Astrocyte (in vitro differentiated cells and primary cell): ENCODE data around the gene MRPL19. TPM values are rescaled to one million over a fixed set of nuclear protein-coding genes. Genes with fewer than 3 reads are reported as not detected.

Experiments used
- DNase-seq: peaks from one replicate; pipeline ENCODE4 v3.0.0-alpha.2; 2010; ENCODE audit warnings: low read depth
- FAIRE-seq: peaks from 2 replicates; lab custom pipeline; 2011; peaks lifted over from hg19 to GRCh38; lab: Jason Lieb, UNC
- H2AFZ ChIP-seq: 2 replicates; pipeline ENCODE4 v1.6.0; 2012; ENCODE audit warnings: low read depth, low read length, inconsistent platforms
- H3K27ac ChIP-seq: 2 replicates; pipeline ENCODE4 v1.5.1; 2011; ENCODE audit warnings: low read depth, low read length, inconsistent platforms
- H3K27me3 ChIP-seq: 2 replicates; pipeline ENCODE4 v1.6.0; 2011; ENCODE audit warnings: low read length, inconsistent platforms; ENCODE audit not compliant: insufficient read depth
- H3K36me3 ChIP-seq: 2 replicates; pipeline ENCODE4 v1.5.1; 2011; ENCODE audit warnings: low read length, inconsistent platforms; ENCODE audit not compliant: insufficient read depth
- H3K4me1 ChIP-seq: 2 replicates; pipeline ENCODE4 v1.5.1; 2011; ENCODE audit warnings: low read length, inconsistent platforms; ENCODE audit not compliant: insufficient read depth
- H3K4me2 ChIP-seq: 2 replicates; pipeline ENCODE4 v1.6.0; 2012; ENCODE audit warnings: low read length, inconsistent platforms
- H3K4me3 ChIP-seq: 2 replicates; pipeline ENCODE4 v1.5.1; 2011; ENCODE audit warnings: low read depth, mild to moderate bottlenecking, low read length, inconsistent platforms; ENCODE audit not compliant: insufficient read depth
- H3K79me2 ChIP-seq: 2 replicates; pipeline ENCODE4 v1.6.0; 2012; ENCODE audit warnings: mild to moderate bottlenecking, low read length, inconsistent platforms; ENCODE audit not compliant: insufficient read depth
- H3K9ac ChIP-seq: 2 replicates; pipeline ENCODE4 v1.6.0; 2012; ENCODE audit warnings: mild to moderate bottlenecking, low read length, inconsistent platforms
- H3K9me3 ChIP-seq: 2 replicates; pipeline ENCODE4 v1.5.1; 2012; ENCODE audit warnings: low read depth, mild to moderate bottlenecking, low read length, inconsistent platforms; ENCODE audit not compliant: insufficient read depth
- H4K20me1 ChIP-seq: 2 replicates; pipeline ENCODE4 v1.6.0; 2012; ENCODE audit warnings: low read length, inconsistent platforms; ENCODE audit not compliant: insufficient read depth
- H3K27ac Mint-ChIP-seq: one replicate; pipeline ENCODE4 v1.8.0; 2021; ENCODE audit warnings: mild to moderate bottlenecking, mixed read lengths; ENCODE audit not compliant: unreplicated experiment
- H3K27me3 Mint-ChIP-seq: one replicate; pipeline ENCODE4 v1.8.0; 2021; ENCODE audit warnings: low read depth, mixed read lengths; ENCODE audit not compliant: unreplicated experiment
- H3K36me3 Mint-ChIP-seq: one replicate; pipeline ENCODE4 v1.8.0; 2021; ENCODE audit warnings: low read depth, mixed read lengths; ENCODE audit not compliant: unreplicated experiment
- H3K4me1 Mint-ChIP-seq: one replicate; pipeline ENCODE4 v1.8.0; 2021; ENCODE audit warnings: low read depth, mixed read lengths; ENCODE audit not compliant: unreplicated experiment
- H3K4me3 Mint-ChIP-seq: one replicate; pipeline ENCODE4 v1.8.0; 2021; ENCODE audit warnings: mild to moderate bottlenecking, moderate library complexity, mixed read lengths; ENCODE audit not compliant: unreplicated experiment
- H3K9me3 Mint-ChIP-seq: one replicate; pipeline ENCODE4 v1.8.0; 2021; ENCODE audit warnings: mild to moderate bottlenecking, mixed read lengths; ENCODE audit not compliant: unreplicated experiment
- EZH2 ChIP-seq: IDR thresholded peaks from 2 replicates; pipeline ENCODE4 v1.6.1; 2012; ENCODE audit warnings: mild to moderate bottlenecking, low read length, inconsistent platforms; ENCODE audit not compliant: insufficient read depth
- total RNA-seq: library from RNA; stranded (reverse); gene quantifications from 2 replicates; pipeline ENCODE4 v1.2.1, GENCODE V29; 2021
- TF ChIP-seq, protein P1 (sequence below): IDR thresholded peaks from 2 replicates; pipeline ENCODE4 v1.5.1; 2011; ENCODE audit warnings: low read depth, mild to moderate bottlenecking, inconsistent platforms, low read length, moderate library complexity; ENCODE audit not compliant: insufficient read depth

MRPL19 gene
- total RNA-seq, 1 donor from 2014 or later = 58.8 TPM

DNA sequence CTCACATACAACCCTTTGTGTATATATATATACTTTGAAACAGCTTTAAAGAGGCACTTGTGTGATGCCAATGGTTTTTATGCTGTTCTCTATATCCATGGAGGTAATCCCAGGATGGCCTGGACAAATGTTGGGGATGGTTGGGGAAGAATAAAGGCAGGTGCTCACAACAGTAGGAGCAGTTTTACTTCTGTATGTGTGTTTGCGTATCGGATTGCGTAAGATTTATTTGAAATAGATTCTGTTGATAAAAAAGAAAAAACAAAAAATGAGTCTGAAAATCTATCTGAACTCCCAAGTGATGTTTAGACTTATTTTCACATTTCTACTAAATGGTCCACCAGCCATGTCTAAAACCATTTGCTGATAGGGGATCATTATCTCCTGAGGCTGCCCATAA, 29.3 kb downstream of the MRPL19 start:
- H3K9ac ChIP-seq = no peak overlapping the region
- no peak overlapping the region for H3K4me2 ChIP-seq
- FAIRE-seq (no peak), DNase-seq (no peak)
- Mint-ChIP-seq H3K27me3 (no peaks in the 10 kb centered on the region), H3K9me3 (no peaks in the 10 kb centered on the region), H3K4me3 (no peak overlapping the region), H3K27ac (no peak overlapping the region), H3K36me3 (peaks cover 2% of the 10 kb centered on the region), H3K4me1 (no peaks in the 10 kb centered on the region)
- H4K20me1 ChIP-seq = no peaks in the 10 kb centered on the region
- H3K27ac ChIP-seq = no peak overlapping the region
- H3K36me3 ChIP-seq = peaks cover 4% of the 10 kb centered on the region
- TF ChIP-seq, protein P1, sequence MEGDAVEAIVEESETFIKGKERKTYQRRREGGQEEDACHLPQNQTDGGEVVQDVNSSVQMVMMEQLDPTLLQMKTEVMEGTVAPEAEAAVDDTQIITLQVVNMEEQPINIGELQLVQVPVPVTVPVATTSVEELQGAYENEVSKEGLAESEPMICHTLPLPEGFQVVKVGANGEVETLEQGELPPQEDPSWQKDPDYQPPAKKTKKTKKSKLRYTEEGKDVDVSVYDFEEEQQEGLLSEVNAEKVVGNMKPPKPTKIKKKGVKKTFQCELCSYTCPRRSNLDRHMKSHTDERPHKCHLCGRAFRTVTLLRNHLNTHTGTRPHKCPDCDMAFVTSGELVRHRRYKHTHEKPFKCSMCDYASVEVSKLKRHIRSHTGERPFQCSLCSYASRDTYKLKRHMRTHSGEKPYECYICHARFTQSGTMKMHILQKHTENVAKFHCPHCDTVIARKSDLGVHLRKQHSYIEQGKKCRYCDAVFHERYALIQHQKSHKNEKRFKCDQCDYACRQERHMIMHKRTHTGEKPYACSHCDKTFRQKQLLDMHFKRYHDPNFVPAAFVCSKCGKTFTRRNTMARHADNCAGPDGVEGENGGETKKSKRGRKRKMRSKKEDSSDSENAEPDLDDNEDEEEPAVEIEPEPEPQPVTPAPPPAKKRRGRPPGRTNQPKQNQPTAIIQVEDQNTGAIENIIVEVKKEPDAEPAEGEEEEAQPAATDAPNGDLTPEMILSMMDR = no peak
- TF ChIP-seq EZH2 = no peak
- no peaks in the 10 kb centered on the region for H3K9me3 ChIP-seq
- H3K4me3 ChIP-seq = no peak overlapping the region
- no peaks in the 10 kb centered on the region for H3K27me3 ChIP-seq
- H3K4me1 ChIP-seq = no peaks in the 10 kb centered on the region
- H3K79me2 ChIP-seq = no peaks in the 10 kb centered on the region
- H2AFZ ChIP-seq = no peak overlapping the region

DNA sequence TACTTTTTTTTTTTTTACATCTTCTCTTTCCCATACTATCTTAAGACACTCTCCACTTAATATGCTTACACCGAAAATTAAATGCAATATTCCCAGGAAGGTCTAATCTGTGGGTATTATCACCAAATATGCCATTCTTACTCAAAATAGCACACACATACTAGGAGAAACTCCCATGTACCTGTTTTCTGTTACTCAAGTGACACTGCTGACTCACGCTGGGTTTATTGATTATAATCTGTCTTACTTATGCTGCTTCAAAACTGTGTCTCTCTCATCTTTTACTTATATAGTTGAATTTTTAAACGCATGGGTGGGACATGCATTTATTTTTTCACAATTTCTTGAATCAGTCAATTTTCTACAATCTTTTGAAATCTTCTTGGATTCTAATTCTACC, 29.9 kb downstream of the MRPL19 start:
- Mint-ChIP-seq H3K36me3 (peaks cover 3% of the 10 kb centered on the region), H3K4me1 (no peaks in the 10 kb centered on the region), H3K4me3 (no peak overlapping the region), H3K9me3 (no peaks in the 10 kb centered on the region), H3K27ac (no peak overlapping the region), H3K27me3 (no peaks in the 10 kb centered on the region)
- Histone ChIP-seq H3K36me3 (peaks cover 4% of the 10 kb centered on the region), H3K4me2 (no peak overlapping the region), H2AFZ (no peak overlapping the region), H3K4me1 (no peaks in the 10 kb centered on the region), H3K9me3 (no peaks in the 10 kb centered on the region), H3K4me3 (no peak overlapping the region), H3K27me3 (no peaks in the 10 kb centered on the region), H3K79me2 (no peaks in the 10 kb centered on the region), H4K20me1 (no peaks in the 10 kb centered on the region), H3K27ac (no peak overlapping the region), H3K9ac (no peak overlapping the region)
- DNase-seq = no peak
- TF ChIP-seq, protein P1 = no peak
- no peak for TF ChIP-seq EZH2
- no peak for FAIRE-seq

DNA sequence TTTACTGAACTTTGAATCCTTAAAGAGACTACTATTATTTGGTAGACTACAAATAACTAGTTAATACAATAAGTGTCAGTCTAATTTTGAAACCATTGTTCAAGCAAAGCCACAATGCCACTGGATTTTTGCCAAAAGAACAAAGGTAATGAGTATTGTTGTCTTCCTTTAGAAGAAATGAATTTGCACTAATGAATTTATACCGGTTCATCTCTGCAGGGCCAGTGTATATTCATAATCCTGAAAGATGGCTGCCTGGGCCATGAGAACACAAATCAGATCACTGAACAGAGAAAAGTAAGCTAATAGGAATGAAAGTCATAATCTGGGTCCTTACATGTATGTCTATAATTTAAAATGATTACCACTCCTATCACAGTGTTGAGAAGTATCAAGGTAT, 33.0 kb downstream of the MRPL19 start:
- H3K27ac Mint-ChIP-seq = no peak overlapping the region
- DNase-seq (no peak), FAIRE-seq (no peak)
- no peaks in the 10 kb centered on the region for H3K4me1 Mint-ChIP-seq
- Histone ChIP-seq H3K4me2 (no peak overlapping the region), H3K27me3 (no peaks in the 10 kb centered on the region), H3K9ac (no peak overlapping the region), H3K27ac (no peak overlapping the region), H3K4me3 (no peak overlapping the region), H3K9me3 (no peaks in the 10 kb centered on the region), H3K36me3 (no peaks in the 10 kb centered on the region), H4K20me1 (no peaks in the 10 kb centered on the region), H2AFZ (no peak overlapping the region), H3K79me2 (no peaks in the 10 kb centered on the region), H3K4me1 (no peaks in the 10 kb centered on the region)
- peaks cover 6% of the 10 kb centered on the region for H3K36me3 Mint-ChIP-seq
- TF ChIP-seq EZH2 = no peak
- TF ChIP-seq, protein P1 = no peak
- no peak overlapping the region for H3K4me3 Mint-ChIP-seq
- H3K9me3 Mint-ChIP-seq = no peaks in the 10 kb centered on the region
- no peaks in the 10 kb centered on the region for H3K27me3 Mint-ChIP-seq
